ENCODE measurements around the gene RBM6.

DNA sequence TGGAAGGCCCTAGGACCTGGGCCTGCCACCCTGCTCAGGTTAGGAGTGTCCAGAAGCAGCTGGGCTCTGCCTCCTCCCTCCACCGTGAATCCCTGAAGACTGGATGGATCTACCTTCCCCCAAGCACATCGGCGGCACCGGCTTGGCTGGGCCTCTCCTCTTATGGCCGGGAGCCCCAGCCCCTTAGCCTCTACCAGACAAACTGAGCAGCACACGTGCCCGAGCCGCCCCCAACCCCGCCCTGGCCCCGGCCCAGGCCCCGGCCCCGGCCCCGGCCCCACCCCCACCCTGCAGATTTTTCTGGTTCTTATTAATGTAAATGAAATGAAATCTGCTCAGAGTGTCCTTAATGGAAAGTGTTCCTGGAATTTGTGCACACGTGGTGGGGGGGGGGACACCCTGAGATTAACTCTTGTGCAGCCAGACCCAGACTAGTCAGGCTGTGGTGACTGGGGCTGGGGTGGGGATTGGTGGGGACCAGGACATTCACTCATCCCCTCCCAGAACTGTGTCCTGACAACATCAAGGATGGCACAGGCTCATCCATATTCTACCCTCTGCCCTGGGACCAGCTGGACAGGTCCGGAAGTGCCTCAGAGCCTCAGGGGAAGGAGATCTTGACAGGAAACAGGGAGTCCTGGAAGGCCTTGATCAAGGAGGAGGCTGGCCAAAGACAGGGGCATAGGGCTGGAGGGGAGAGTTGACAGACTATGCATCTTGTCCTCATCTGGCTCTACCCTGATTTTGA is 184.3 kb downstream of the RBM6 start:
- TF ChIP-seq, protein P1, sequence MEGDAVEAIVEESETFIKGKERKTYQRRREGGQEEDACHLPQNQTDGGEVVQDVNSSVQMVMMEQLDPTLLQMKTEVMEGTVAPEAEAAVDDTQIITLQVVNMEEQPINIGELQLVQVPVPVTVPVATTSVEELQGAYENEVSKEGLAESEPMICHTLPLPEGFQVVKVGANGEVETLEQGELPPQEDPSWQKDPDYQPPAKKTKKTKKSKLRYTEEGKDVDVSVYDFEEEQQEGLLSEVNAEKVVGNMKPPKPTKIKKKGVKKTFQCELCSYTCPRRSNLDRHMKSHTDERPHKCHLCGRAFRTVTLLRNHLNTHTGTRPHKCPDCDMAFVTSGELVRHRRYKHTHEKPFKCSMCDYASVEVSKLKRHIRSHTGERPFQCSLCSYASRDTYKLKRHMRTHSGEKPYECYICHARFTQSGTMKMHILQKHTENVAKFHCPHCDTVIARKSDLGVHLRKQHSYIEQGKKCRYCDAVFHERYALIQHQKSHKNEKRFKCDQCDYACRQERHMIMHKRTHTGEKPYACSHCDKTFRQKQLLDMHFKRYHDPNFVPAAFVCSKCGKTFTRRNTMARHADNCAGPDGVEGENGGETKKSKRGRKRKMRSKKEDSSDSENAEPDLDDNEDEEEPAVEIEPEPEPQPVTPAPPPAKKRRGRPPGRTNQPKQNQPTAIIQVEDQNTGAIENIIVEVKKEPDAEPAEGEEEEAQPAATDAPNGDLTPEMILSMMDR (IDR thresholded peaks at IDR 0.05): no peak
- no peak for TF ChIP-seq POLR2A (IDR thresholded peaks at IDR 0.05)
- no peak for TF ChIP-seq EP300 (IDR thresholded peaks at IDR 0.05)
- TF ChIP-seq POLR2AphosphoS5 (IDR thresholded peaks at IDR 0.05): no peak
